Measurements from ENCODE around the gene SUPT3H.

DNA sequence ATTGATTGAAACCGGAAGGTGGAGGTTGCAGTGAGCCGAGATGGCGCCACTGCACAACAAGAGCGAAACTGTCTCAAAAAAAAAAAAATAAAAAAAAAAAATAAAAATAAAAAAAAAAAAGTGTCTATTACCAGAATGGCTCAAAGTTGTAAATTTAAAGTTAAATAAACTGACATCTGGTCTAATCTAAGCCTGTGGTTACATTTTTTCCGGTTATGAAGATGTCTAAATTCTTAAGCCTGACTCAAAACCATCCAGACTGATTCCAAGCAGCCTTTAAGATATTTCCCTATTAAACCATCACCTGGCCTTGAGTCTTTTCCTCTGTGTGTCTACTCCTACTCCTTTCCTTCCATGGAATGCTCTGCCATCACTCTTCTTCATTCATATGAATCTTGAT is 421.3 kb downstream of the SUPT3H start:
- no peak for TF ChIP-seq CTCF (IDR thresholded peaks at IDR 0.05)
- TF ChIP-seq POLR2A (IDR thresholded peaks at IDR 0.05): no peak

Data from lower leg skin (tissue), 3 donors.